ENCODE measurements around the gene TMEM138.

The TMEM138 gene

GRCh38 chr11:61413496-61413895 lies 51.3 kb downstream of the TMEM138 start:
- no peak for DNase-seq

DNA sequence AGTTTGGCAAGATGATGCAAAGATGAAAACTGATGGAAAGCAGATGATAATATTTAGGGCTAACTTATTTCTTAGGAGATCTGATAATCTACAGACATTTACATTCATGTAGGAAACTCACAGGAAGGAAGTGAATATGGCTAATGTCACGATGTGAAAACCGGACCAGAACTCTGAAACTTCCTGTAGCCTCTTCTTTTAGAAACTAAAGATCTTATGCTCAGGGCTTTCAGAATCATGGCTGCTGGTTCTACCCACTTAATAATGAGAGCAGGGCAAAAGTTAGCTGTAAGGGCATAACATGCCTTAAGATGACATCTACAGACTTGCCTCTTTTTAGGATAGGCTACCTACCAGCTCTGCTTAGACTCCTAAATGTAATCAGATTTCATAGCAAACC lies 52.4 kb downstream of the TMEM138 start:
- DNase-seq, result no peak

DNA sequence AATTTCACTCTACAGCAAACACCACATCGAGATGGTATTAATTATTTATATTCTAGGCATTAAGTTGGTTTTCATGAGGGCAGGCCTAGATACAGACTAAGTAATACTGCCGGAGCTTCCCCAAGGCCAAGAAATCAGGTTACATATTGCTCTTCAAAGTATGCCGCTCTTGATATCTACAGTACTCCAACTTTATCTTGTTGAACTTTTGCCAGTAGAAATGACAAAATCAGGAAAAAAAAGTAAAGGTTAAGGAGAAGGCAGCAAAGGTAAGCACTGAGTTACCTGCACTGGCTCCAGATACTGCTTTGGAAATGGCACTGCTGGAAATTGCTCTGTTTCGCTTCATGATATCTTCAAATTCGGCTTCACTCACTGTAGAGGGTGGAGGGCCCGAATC lies 53.2 kb downstream of the TMEM138 start:
- no peak for DNase-seq

DNA sequence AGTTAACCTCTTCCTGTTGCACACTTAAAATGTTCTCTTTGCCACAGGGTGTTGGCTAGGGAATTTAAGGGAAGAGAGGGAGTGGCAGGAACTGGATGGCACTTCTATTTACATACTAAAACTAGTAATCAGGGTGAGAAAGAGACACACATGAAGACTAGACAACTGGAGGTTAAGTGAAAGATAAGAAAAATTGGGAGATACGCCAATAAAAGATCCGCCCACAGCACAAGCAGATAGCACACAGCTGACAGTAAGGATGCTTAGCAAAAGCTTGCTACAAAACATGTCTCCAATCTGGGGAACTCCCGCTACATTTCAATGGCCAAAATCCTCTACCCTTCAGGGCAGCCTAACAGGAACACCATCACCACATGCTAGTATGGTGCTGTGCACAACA lies 54.8 kb downstream of the TMEM138 start:
- peak; percentile 84 for DNase-seq

GRCh38 chr11:61417670-61418069 lies 55.5 kb downstream of the TMEM138 start:
- peak; percentile 17 for DNase-seq

- no peak for DNase-seq
Observed at GRCh38 chr11:61418136-61418535, 56.0 kb downstream of the TMEM138 start.
